ENCODE data around the gene MBNL3. TPM values are rescaled to one million over a fixed set of nuclear protein-coding genes. Genes with fewer than 3 reads are reported as not detected.

The MBNL3 gene
- total and polyA plus RNA-seq, 2 experiments from 2014 or later = 0.98 to 1.6 TPM

DNA sequence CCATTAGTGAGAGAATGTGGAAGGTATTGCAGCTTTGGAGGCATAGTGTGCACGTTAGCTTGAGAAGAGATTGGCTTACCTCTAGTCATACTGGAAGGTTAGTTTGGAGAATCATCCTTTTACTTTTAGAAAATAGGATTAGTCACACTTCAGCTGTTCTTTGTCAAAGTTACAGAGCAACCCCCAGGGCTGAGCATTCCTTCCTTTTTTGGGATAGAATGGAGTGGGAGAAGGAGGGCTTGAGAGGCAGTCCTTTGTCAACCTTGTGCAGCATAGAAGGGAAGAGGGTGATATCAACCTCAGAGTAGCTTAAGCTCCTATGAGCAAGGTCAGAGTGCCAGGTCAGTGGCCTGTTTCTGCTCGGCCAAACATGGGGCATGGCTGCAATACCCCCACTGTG is 8.6 kb upstream of the MBNL3 start:
- H3K36me3 ChIP-seq = no peaks in the 10 kb centered on the region
- no peak overlapping the region for H3K27ac ChIP-seq
- TF ChIP-seq, protein P1, sequence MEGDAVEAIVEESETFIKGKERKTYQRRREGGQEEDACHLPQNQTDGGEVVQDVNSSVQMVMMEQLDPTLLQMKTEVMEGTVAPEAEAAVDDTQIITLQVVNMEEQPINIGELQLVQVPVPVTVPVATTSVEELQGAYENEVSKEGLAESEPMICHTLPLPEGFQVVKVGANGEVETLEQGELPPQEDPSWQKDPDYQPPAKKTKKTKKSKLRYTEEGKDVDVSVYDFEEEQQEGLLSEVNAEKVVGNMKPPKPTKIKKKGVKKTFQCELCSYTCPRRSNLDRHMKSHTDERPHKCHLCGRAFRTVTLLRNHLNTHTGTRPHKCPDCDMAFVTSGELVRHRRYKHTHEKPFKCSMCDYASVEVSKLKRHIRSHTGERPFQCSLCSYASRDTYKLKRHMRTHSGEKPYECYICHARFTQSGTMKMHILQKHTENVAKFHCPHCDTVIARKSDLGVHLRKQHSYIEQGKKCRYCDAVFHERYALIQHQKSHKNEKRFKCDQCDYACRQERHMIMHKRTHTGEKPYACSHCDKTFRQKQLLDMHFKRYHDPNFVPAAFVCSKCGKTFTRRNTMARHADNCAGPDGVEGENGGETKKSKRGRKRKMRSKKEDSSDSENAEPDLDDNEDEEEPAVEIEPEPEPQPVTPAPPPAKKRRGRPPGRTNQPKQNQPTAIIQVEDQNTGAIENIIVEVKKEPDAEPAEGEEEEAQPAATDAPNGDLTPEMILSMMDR (IDR thresholded peaks at IDR 0.05; ENCODE audit: low read depth, low read length) = no peak
- H3K4me3 ChIP-seq = no peak overlapping the region
- H3K27me3 ChIP-seq = peaks cover 7% of the 10 kb centered on the region
- no peaks in the 10 kb centered on the region for H3K9me3 ChIP-seq (ENCODE audit: low read depth)
- DNase-seq (ENCODE audit: low read depth in 1 of 2, low spot score in 1 of 2) = no peak
- H3K4me1 ChIP-seq (ENCODE audit: low read depth) = peaks cover 6% of the 10 kb centered on the region

DNA sequence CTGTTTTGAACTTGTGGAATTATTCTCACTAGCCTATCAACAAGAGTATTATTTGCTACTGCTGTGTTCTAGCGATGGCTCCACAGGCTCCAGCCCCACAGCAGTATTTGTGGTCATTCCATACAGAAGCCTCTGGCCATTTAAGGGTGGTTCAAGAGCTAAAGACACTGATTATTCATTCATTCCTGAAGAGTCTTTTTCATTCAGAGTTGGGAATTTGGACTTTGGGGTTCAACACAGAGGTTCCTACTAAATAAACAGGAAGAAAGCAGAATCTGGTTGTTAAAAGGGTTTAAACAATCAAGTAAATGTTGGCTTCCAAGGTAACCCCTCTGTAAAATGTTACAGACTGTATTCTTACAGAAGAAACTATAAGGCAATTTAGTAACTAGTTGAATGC is 4.3 kb upstream of the MBNL3 start:
- H3K4me1 ChIP-seq (ENCODE audit: low read depth) = no peaks in the 10 kb centered on the region
- no peak for DNase-seq (ENCODE audit: low read depth in 1 of 2, low spot score in 1 of 2)

DNA sequence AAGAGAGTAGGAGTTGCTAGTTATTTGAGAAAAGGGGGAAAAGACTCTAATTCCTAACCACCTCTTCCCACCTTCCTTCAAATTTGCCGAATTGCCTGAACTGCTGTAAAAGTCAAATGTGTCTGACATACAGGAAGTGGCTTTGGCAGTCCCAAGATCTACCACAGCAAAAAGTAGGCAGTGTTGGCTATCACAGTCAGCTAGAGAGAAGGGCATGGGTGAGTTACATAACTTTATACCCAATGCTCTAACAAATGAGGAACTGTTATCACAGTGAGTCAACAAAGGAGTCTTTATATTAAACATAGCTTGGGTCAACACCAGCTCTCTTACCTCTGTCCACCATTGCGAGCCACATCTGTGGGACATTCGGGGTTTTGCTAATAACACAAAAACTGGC is 2.4 kb upstream of the MBNL3 start:
- DNase-seq (ENCODE audit: low read depth in 1 of 2, low spot score in 1 of 2) = peak in 1 of 2 donors; percentile 21
- H3K4me3 ChIP-seq = no peak overlapping the region
- TF ChIP-seq, protein P1 (IDR thresholded peaks at IDR 0.05; ENCODE audit: low read depth, low read length) = no peak
- H3K9me3 ChIP-seq (ENCODE audit: low read depth) = no peaks in the 10 kb centered on the region
- H3K36me3 ChIP-seq = no peaks in the 10 kb centered on the region
- H3K27ac ChIP-seq = no peak overlapping the region
- H3K4me1 ChIP-seq (ENCODE audit: low read depth) = no peaks in the 10 kb centered on the region
- peaks cover 51% of the 10 kb centered on the region for H3K27me3 ChIP-seq

More for the DNA sequence above, 4.3 kb upstream of the MBNL3 start:
- Histone ChIP-seq H3K36me3 (no peaks in the 10 kb centered on the region), H3K27ac (no peak overlapping the region), H3K9me3 (ENCODE audit: low read depth) (no peaks in the 10 kb centered on the region), H3K27me3 (peaks cover 38% of the 10 kb centered on the region), H3K4me3 (no peak overlapping the region)
- TF ChIP-seq, protein P1 (IDR thresholded peaks at IDR 0.05; ENCODE audit: low read depth, low read length) = no peak

DNA sequence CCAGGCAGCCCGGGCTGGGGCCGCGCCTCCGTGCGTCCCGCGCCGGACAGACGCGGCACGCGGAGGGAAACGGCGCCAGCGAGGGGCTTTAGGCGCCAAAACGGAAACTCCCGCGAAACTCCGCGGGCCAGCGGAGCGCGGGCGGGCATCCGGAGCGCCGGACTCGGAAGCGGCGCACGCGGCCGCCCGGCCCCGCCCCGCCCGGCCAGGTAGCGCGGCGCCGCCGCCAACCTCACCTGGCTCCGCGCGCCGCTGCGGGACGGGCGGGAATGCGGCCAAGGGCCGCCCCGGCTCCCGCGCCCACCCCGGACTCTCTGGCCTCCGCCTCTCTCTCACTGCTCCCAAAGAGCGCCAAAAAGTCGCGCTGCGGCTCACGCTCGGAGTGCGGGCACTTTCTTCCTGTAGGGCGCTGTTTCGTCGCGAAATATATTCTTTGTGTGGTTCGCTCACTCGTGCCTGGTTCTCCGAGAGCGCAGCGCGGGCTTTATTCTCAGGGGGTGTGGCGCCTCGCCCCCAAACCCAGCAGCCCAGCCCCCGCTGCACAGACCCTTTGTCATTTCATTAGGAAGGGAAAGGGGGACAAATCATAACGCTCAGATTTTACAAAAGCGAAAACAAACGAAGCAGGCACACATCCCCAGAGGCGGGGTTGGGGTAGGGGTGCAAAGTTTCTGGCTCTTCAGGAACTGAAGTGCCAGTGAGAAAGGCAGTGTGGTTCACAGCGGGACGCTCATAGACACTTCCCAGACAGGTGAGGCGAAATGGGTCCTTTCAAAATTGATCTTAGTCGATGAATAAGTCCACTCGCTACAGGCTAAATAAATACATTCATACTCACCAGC is 961 bp upstream of the MBNL3 start:
- TF ChIP-seq, protein P1 (IDR thresholded peaks at IDR 0.05; ENCODE audit: low read depth, low read length) = no peak
- Histone ChIP-seq H3K4me1 (ENCODE audit: low read depth) (no peaks in the 10 kb centered on the region), H3K36me3 (no peaks in the 10 kb centered on the region), H3K9me3 (ENCODE audit: low read depth) (no peaks in the 10 kb centered on the region), H3K27ac (no peak overlapping the region), H3K27me3 (peaks cover 51% of the 10 kb centered on the region), H3K4me3 (peak overlapping the region; percentile 70)
- DNase-seq (ENCODE audit: low read depth in 1 of 2, low spot score in 1 of 2) = peak; percentile 25 to 70

DNA sequence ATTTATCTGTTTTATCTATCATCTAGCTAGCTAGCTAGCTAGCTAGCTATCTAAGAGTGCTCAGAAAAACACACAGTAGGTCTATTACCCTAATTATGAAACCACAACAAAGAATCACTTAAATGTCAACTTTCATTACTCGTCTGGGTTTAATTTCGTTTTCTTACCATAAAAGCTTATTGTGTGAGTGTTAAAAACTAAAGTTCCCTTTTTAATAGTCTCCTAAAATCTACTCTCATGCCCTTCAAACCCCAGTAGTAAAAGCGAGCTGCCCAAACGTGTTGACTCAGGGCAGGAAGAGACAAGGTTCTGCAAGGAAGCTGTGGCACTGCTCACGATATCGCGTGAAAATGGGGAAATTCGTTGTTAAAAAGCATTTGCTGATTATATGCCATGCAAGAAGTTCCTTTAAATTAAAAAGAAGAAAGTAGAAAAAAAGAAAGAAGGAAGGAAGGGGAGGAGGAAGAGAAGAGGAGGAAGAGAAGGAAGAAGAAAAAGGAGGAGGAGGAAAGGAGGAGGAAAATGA is 595 bp downstream of the MBNL3 start:
- TF ChIP-seq, protein P1 (IDR thresholded peaks at IDR 0.05; ENCODE audit: low read depth, low read length) = no peak
- H3K4me1 ChIP-seq (ENCODE audit: low read depth) = no peaks in the 10 kb centered on the region
- no peak overlapping the region for H3K27ac ChIP-seq
- H3K36me3 ChIP-seq = no peaks in the 10 kb centered on the region
- DNase-seq (ENCODE audit: low read depth in 1 of 2, low spot score in 1 of 2) = peak in 1 of 2 donors; percentile 55
- H3K9me3 ChIP-seq (ENCODE audit: low read depth) = no peaks in the 10 kb centered on the region
- H3K4me3 ChIP-seq = peak overlapping the region; percentile 70
- peaks cover 51% of the 10 kb centered on the region for H3K27me3 ChIP-seq
